KBM-7 (cell line): ENCODE data around the gene ARID1A.
"Not testable (repeated sequence)": the region's sequence is repeated elsewhere in the genome, so short reads cannot be mapped to it uniquely, and the experiment has no call there.

Experiments
- DNase-seq: peaks from one replicate; pipeline ENCODE4 v3.0.0-alpha.2; 2015
- in situ Hi-C: fragments of 300-500 bp; cut with MboI; formaldehyde crosslinking; loops from 2 replicates; pipeline ENCODE4 v1.14.3; 2020; ENCODE audit warnings: low sequenced_read_pairs, low pct_unique_long_range_greater_than_20kb, mixed read lengths

The ARID1A gene

GRCh38 chr1:26695356-26696118 is at the start of gene ARID1A:
Gene ARID1A, plus strand, starts transcription at chr1:26696015. Its CDS starts 389 bp downstream, at chr1:26696404.
- in situ Hi-C loops = no loop called here
- DNase-seq = peak; percentile 98

GRCh38 chr1:26664802-26665201 is 31.0 kb upstream of the ARID1A start:
- in situ Hi-C loops = no loop called here
- no peak for DNase-seq

DNA sequence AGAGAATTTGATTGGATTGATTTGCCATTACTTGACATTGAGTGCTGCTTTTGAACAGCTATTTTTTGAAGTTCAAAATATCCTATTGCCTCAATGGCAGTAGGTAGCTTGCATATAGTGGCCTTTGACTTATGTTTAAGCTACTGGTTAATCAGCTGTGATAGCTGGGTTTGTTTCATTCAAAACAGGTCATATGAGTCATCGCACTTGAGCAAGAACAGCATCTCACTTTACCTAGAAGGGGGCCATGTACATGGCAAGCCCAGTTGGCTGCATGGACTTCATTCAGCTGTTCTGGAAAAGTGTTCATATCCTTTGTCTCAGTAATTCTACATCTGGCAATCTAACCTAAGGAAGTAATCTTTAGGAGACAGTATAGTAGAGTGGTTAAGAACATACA is 29.0 kb upstream of the ARID1A start:
- no peak for DNase-seq
- in situ Hi-C loops = no loop called here

DNA sequence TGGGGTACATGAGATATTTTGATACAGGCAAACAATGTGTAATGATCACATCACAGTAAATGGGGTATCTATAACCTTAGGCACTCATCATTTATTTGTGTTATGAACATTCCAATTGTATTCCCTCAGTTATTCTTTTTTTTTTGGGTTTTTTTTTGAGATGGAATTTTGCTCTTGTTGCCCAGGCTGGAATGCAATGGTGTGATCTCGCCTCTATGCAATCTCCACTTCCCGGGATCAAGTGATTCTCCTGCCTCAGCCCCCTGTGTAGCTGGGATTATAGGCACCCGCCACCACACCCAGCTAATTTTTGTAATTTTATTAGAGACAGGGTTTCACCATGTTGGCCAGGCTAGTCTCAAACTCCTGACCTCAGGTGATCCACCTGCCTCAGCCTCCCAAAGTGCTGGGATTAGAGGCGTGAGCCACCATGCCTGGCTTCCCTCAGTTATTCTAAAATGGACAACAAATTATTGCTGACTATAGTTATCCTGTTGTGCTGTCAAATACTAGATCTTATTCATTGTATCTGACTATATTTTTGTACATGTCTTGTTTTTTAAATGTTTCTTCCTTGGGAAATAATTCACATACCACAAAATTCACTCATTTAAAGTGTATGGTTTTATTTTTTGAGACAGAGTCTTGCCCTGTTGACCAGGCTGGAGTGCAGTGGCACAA is 27.6 kb upstream of the ARID1A start:
- DNase-seq, in situ Hi-C loops: not testable (repeated sequence)

DNA sequence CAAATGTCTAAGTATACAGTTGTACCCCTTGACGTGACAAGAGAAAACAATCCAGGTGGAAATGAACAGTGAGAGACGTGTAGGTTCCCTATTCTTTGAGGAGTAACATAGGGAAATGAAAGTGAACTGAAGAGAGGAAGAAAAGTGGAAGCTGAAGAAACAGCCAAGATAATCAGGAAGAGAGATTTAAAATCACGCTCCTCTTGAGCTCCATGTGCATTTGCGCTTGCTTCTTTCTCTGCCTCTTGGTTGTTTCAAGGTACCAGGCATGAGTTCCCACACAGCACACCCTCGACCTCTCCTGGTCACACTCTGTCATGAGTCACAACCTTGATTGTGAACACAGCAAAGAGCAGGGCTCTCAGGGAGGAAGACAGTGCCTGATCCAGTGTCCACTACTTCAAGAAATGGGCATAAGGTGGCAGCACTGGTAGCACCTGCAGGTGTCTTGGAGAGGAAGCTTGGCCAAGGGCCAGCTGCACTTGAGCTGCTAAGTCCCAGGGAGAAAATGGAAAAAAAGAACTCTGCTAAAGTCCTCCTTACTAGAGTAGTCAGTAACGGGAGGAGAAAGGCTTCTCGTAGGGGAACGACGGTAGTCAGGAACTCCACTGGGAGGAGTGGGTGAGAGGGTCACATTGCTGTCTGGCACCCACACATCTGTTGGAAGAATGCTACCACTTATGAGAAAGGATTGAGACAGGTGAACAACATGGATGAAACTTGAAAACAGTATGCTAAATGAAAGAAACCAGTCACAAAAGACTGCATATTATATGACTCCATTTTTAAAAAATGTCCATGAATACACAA is 18.3 kb upstream of the ARID1A start:
- in situ Hi-C loops = no loop called here
- DNase-seq = peak; percentile 88

DNA sequence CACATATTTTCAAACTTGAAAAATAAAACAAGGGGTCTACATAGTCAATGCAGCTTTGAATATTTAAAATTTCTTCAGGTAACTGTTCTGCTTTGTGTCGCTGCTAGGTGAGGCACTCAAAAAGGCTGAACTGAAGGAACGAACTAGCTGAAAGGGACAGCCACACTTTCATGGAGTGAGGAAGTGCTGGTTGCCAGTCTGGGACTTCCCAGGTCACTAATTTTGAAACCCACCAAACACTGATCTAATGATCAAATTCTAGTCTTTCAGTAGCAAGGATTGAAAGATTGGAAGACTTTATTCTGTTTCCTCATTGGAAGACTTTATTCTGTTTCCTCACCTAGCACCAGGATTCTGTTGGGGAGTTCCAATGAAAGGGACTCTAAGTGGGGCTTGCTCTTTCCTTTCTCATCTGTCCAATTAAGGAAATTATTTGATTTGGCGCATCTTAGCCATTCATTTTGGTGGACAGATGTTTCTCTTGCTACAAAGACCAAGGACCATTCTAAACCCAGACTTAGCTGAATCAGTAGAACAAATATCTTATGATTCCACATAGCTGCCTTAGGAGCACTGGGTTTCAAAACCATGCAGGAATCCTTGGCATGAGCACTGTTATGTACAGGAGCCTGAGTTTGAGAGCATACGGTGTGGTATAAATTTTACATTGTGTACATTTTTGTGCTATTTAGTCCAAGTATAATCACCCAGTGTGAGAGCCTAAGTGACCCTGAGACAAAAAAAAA is 10.9 kb upstream of the ARID1A start:
- in situ Hi-C loops = no loop called here
- DNase-seq = no peak

- in situ Hi-C loops = no loop called here
- no peak for DNase-seq
Measured at GRCh38 chr1:26686795-26687194, 9.0 kb upstream of the ARID1A start.

GRCh38 chr1:26689504-26689903 is 6.3 kb upstream of the ARID1A start:
- no peak for DNase-seq
- in situ Hi-C loops = no loop called here

DNA sequence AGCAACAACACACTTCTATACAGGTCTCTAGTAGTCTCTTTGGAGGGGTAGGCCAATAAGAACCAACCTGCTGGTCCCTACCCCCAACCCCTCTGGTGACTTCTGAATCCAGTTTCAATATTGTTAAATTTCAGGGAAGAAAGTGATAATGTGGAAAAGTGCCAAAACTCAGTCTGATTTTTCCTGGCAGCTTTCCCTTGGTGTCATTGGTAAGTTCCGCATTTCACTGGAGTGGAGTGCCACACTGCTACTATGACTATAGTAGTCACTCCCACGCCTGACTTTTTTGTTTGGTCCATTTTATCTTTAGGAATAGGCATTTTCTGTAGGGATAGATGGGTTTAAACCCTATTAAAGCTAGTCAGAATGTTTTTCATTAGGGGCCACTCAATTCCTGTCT is 5.7 kb upstream of the ARID1A start:
- peak; percentile 89 for DNase-seq
- in situ Hi-C loops = no loop called here

GRCh38 chr1:26690576-26691031 is 5.2 kb upstream of the ARID1A start:
- in situ Hi-C loops = no loop called here
- DNase-seq = no peak

- in situ Hi-C loops = no loop called here
- peak; percentile 95 for DNase-seq
Measured at GRCh38 chr1:26692211-26692792, 3.5 kb upstream of the ARID1A start.

GRCh38 chr1:26692793-26693490 is 2.9 kb upstream of the ARID1A start:
- in situ Hi-C loops = no loop called here
- peak; percentile 97 for DNase-seq

GRCh38 chr1:26693599-26694572 is 1.9 kb upstream of the ARID1A start:
- in situ Hi-C loops = no loop called here
- DNase-seq = peak; percentile 28

DNA sequence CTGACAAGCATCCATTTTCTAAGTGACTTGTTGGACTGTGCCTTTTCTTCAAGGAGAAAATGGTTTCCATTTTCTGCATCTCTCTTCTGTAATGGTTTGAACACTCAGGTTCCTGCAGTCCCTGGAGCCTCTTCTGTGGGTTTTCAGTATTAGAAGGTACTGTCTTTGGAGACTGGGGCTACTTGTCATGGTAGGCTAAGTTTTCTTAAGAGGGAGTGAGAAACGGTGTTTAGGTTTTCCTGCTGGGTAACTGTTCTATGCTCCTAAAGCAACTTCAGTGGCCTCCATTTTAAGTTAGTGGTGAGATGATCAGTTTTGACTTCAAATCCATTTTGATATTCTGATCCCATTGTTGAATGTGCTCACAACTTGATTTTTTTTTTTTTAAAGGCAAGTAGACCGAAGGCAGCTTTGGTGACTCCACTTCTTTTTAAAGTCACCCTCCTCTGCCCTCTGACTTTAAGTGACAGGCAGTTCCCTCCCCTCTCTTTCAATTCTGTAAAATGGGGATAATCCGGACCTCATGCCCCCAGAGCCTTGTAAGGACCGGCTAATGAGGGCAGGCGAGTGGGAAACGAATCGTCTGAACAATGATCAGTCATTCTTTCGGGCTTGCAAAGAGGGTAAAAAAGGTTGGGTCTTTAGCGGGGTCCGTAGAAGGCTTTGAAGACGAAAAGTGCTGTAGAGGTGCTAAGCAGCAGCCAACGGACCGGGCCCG is 1.0 kb upstream of the ARID1A start:
- no peak for DNase-seq

GRCh38 chr1:26696119-26696653 is 371 bp downstream of the ARID1A start:
- in situ Hi-C loops = no loop called here
- no peak for DNase-seq

More for the DNA sequence above, 1.0 kb upstream of the ARID1A start:
- in situ Hi-C loops = no loop called here

- in situ Hi-C loops = no loop called here
- peak; percentile 39 for DNase-seq
Measured at GRCh38 chr1:26696654-26697430, 1.0 kb downstream of the ARID1A start.
